ENCODE data around the gene ARHGEF37.

ARHGEF37 gene

DNA sequence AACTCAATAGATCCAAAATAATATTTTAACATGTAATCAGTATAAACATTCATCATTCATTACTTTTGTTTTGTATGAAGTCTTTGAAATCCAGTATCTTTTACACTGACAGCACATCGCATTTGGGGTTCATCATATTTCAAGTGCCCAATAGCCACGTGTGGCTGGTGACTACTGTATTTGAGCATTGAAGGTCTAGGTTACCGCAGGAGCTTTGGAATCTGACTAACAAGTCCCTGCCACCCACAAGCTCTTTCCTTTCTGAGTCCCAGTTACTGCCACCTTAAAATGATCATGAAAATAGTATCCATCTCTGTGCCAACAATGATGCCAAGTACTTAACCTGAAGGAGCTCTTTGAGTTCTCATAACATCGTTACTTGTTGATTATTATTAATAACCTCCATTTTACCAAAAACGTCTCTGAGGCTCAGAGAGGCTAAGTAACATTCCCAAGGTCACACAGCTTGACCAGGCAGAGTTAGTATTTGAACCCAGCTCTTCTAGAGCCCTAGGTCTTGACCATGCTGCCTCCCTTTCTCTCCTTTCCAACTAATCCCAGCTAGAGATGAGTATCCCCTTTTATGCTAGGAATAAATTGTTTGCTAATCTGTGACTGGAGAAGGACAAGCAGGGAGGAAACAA, 24.2 kb downstream of the ARHGEF37 start:
- no peak overlapping the region for H3K27ac ChIP-seq
- TF ChIP-seq, protein P1, sequence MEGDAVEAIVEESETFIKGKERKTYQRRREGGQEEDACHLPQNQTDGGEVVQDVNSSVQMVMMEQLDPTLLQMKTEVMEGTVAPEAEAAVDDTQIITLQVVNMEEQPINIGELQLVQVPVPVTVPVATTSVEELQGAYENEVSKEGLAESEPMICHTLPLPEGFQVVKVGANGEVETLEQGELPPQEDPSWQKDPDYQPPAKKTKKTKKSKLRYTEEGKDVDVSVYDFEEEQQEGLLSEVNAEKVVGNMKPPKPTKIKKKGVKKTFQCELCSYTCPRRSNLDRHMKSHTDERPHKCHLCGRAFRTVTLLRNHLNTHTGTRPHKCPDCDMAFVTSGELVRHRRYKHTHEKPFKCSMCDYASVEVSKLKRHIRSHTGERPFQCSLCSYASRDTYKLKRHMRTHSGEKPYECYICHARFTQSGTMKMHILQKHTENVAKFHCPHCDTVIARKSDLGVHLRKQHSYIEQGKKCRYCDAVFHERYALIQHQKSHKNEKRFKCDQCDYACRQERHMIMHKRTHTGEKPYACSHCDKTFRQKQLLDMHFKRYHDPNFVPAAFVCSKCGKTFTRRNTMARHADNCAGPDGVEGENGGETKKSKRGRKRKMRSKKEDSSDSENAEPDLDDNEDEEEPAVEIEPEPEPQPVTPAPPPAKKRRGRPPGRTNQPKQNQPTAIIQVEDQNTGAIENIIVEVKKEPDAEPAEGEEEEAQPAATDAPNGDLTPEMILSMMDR (conservative IDR thresholded peaks at IDR 0.05): no peak
- no peak for TF ChIP-seq ZFX (IDR thresholded peaks at IDR 0.05)

GRCh38 chr5:149605998-149606724, 24.9 kb downstream of the ARHGEF37 start:
- no peak for TF ChIP-seq ZFX (IDR thresholded peaks at IDR 0.05)
- TF ChIP-seq, protein P1 (conservative IDR thresholded peaks at IDR 0.05): no peak
- H3K27ac ChIP-seq: no peak overlapping the region

- no peak for TF ChIP-seq ZFX (IDR thresholded peaks at IDR 0.05)
- TF ChIP-seq, protein P1 (conservative IDR thresholded peaks at IDR 0.05): no peak
- no peak overlapping the region for H3K27ac ChIP-seq
Observed at GRCh38 chr5:149608936-149609545, 27.7 kb downstream of the ARHGEF37 start.

DNA sequence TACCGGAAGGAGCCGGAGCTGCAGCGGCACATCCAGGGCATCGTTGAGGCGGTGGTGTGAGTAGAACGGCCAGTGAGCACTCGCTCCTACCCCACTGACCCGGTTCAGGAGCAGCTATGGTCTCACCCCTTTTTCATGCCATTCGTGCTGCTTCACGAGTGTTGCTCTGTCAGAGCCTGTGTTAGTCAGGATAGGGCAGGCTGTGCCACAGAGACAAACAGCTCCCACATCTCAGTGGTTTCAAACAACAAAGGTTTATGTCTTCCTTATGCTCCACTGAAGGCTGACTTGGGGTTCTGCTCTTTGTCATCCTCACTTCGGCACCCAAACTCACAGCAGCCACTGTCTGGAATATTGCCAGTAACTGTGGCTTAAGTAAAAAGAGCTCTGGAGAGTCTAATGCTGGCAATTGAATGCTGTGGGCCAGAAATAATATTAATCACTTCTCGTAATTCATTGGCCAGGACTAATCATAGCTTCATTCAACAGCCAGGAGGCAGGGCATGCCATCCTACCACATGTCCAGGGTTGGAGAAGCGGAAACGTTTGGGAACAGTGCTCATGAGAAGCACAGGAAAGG, 28.4 kb downstream of the ARHGEF37 start:
- H3K27ac ChIP-seq: no peak overlapping the region
- no peak for TF ChIP-seq ZFX (IDR thresholded peaks at IDR 0.05)
- TF ChIP-seq, protein P1 (conservative IDR thresholded peaks at IDR 0.05): no peak

- TF ChIP-seq, protein P1 (conservative IDR thresholded peaks at IDR 0.05): no peak
- TF ChIP-seq ZFX (IDR thresholded peaks at IDR 0.05): no peak
Observed at GRCh38 chr5:149610589-149611255, 29.4 kb downstream of the ARHGEF37 start.

DNA sequence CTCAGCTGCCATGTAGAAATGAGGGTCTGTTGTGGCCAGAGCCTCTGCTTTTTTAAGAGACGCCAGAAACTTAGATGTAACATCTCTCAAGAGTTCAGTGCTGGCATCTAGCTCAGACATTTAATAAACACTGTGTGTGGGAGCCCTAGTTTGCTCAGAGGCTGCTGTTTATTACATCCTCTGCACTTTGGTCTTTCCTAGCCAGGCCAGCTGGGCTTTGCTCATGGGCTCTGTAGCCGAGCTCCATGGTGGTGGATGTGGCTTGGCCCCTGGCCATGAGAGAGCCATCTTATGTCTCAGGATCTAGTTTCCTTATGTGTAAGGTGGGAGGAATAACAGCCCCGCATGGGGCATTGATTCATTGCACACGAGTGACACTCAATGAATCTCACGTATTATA, 30.0 kb downstream of the ARHGEF37 start:
- H3K27ac ChIP-seq: no peak overlapping the region
- TF ChIP-seq, protein P1 (conservative IDR thresholded peaks at IDR 0.05): no peak
- no peak for TF ChIP-seq ZFX (IDR thresholded peaks at IDR 0.05)

More at GRCh38 chr5:149610589-149611255, 29.4 kb downstream of the ARHGEF37 start:
- H3K27ac ChIP-seq: no peak overlapping the region
